ENCODE data around the gene ADRA2C.

The ADRA2C gene

GRCh38 chr4:3779509-3779908, 13.3 kb downstream of the ADRA2C start:
- no peak for DNase-seq

GRCh38 chr4:3780347-3781171, 14.4 kb downstream of the ADRA2C start:
- no peak for DNase-seq

GRCh38 chr4:3781193-3781886, 15.2 kb downstream of the ADRA2C start:
- no peak for DNase-seq

GRCh38 chr4:3781997-3782930, 16.1 kb downstream of the ADRA2C start:
- no peak for DNase-seq

GRCh38 chr4:3783693-3784306, 17.6 kb downstream of the ADRA2C start:
- DNase-seq: no peak

GRCh38 chr4:3784454-3785291, 18.5 kb downstream of the ADRA2C start:
- no peak for DNase-seq

- DNase-seq: no peak
Observed at GRCh38 chr4:3785292-3785565, 19.0 kb downstream of the ADRA2C start.

- no peak for DNase-seq
Observed at GRCh38 chr4:3786196-3786869, 20.1 kb downstream of the ADRA2C start.

GRCh38 chr4:3787489-3788365, 21.5 kb downstream of the ADRA2C start:
- no peak for DNase-seq

GRCh38 chr4:3788366-3788660, 22.1 kb downstream of the ADRA2C start:
- DNase-seq: no peak

GRCh38 chr4:3789587-3789986, 23.4 kb downstream of the ADRA2C start:
- no peak for DNase-seq

GRCh38 chr4:3790006-3790561, 23.9 kb downstream of the ADRA2C start:
- no peak for DNase-seq

- DNase-seq: no peak
Observed at GRCh38 chr4:3791256-3791655, 25.1 kb downstream of the ADRA2C start.

GRCh38 chr4:3791910-3792542, 25.8 kb downstream of the ADRA2C start:
- no peak for DNase-seq

- DNase-seq: no peak
Observed at GRCh38 chr4:3792813-3793212, 26.6 kb downstream of the ADRA2C start.

GRCh38 chr4:3793545-3793944, 27.4 kb downstream of the ADRA2C start:
- DNase-seq: no peak

GRCh38 chr4:3796960-3797359, 30.8 kb downstream of the ADRA2C start:
- no peak for DNase-seq

GRCh38 chr4:3797831-3798790, 31.9 kb downstream of the ADRA2C start:
- no peak for DNase-seq

GRCh38 chr4:3799496-3799895, 33.3 kb downstream of the ADRA2C start:
- no peak for DNase-seq

All from activated CD4-positive, alpha-beta T cell treated with anti-CD3 and anti-CD28 coated beads for 1 hour (primary cell).